Left hindlimb (tissue), 1 donor: Measurements from ENCODE around the gene EXOSC3.

Experiments used
- DNase-seq: peaks from one replicate; pipeline ENCODE4 v3.0.0-alpha.2; 2018

Gene EXOSC3

GRCh38 chr9:37732086-37732741 lies 52.6 kb downstream of the EXOSC3 start:
- DNase-seq: peak; percentile 46

- DNase-seq: no peak
Observed at GRCh38 chr9:37730839-37731238, 54.0 kb downstream of the EXOSC3 start.

GRCh38 chr9:37730256-37730655 lies 54.6 kb downstream of the EXOSC3 start:
- no peak for DNase-seq
